PC-9 (cell line): ENCODE data around the gene REEP5.

Experiments used
- EZH2 ChIP-seq: fragments of 200-600 bp; sonication (generic); IDR thresholded peaks from 2 replicates; pipeline ENCODE4 v1.8.0; 2017; ENCODE audit warnings: antibody characterized with exemption, low read depth
- TF ChIP-seq, protein P1 (sequence below): fragments of 200-600 bp; sonication (generic); conservative IDR thresholded peaks from 2 replicates; pipeline ENCODE4 v1.6.1; 2017; ENCODE audit warnings: mixed run types, antibody characterized with exemption, mild to moderate bottlenecking, moderate library complexity

DNA sequence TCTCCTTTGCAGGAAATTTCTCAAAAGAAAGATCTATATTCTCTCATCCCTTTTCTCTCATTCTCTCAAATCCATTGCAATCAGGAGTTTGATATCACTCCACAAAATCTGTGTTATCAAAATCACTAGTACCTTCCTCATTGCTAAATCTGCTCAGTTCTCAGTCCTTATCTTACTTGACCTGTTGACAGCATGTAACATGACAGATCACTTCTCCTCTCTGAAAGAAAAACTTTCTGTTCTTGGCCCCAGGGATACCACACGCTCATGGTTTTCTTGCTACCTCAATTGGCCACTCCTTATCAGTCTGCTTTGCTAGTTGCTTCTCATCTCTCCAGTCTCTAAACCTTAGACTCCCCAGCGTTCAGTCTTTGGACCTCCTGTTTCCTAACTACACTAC, 38.8 kb downstream of the REEP5 start:
- TF ChIP-seq, protein P1, sequence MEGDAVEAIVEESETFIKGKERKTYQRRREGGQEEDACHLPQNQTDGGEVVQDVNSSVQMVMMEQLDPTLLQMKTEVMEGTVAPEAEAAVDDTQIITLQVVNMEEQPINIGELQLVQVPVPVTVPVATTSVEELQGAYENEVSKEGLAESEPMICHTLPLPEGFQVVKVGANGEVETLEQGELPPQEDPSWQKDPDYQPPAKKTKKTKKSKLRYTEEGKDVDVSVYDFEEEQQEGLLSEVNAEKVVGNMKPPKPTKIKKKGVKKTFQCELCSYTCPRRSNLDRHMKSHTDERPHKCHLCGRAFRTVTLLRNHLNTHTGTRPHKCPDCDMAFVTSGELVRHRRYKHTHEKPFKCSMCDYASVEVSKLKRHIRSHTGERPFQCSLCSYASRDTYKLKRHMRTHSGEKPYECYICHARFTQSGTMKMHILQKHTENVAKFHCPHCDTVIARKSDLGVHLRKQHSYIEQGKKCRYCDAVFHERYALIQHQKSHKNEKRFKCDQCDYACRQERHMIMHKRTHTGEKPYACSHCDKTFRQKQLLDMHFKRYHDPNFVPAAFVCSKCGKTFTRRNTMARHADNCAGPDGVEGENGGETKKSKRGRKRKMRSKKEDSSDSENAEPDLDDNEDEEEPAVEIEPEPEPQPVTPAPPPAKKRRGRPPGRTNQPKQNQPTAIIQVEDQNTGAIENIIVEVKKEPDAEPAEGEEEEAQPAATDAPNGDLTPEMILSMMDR, result no peak
- TF ChIP-seq EZH2, result no peak
